Peyer's patch (tissue), 4 donors: Measurements from ENCODE around the gene MPHOSPH9.

Experiments
- POLR2A ChIP-seq, 2 donors: fragments of 450-650 bp; IDR thresholded peaks; one replicate each; pipeline ENCODE4 v1.5.1; 2017; ENCODE audit warnings: antibody characterized with exemption in 2 of 2, mild to moderate bottlenecking in 2 of 2, moderate library complexity in 2 of 2
- TF ChIP-seq, protein P1 (sequence below), 6 experiments: fragments of 450-650 bp in 4 of 6; fragments of 200-600 bp in 2 of 6; sonication (generic) in 1 of 6; IDR thresholded peaks; one replicate each; pipeline ENCODE4 v1.5.1; 2017 to 2019; ENCODE audit warnings: antibody characterized with exemption in 6 of 6, mild to moderate bottlenecking in 3 of 6, moderate library complexity in 1 of 6

DNA sequence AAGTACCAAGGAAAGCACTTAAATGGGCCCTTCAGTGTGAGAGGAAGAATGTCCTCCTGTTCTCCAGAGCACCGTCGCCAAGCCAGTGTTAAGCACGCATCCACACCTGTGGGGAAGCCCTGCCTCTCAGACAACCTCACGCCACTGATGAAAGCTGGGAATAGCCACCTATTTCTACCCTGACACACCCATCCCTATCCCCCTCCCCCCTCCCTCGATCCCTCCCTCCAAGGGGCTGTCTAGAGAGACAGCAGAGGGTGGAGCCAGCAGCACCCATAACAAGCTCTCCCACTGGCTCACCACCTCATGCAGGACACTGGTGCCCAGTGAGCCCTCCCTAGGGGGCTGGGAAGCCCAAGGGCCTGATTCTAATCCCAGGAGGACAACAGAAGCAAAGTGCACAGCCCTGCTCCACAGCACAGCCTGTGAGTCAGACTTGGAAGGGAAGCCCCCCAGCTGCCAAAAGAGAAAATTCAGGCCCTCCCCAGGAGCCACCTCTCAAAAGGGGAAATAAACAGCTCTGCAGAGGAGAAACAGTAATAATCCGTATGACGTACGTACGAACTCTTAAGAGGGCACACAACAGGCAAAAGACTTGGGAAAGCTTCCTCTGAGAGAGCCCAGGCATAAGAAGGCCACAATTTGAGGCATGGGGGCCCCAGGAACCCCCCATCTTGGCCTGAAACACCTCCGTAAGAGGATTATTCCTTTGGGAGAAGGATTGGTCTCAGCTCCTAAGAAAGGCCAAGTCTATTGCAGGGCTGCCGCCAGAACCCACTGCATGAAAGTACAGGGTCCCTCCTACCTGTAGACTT, 89.8 kb downstream of the MPHOSPH9 start:
- TF ChIP-seq, protein P1, sequence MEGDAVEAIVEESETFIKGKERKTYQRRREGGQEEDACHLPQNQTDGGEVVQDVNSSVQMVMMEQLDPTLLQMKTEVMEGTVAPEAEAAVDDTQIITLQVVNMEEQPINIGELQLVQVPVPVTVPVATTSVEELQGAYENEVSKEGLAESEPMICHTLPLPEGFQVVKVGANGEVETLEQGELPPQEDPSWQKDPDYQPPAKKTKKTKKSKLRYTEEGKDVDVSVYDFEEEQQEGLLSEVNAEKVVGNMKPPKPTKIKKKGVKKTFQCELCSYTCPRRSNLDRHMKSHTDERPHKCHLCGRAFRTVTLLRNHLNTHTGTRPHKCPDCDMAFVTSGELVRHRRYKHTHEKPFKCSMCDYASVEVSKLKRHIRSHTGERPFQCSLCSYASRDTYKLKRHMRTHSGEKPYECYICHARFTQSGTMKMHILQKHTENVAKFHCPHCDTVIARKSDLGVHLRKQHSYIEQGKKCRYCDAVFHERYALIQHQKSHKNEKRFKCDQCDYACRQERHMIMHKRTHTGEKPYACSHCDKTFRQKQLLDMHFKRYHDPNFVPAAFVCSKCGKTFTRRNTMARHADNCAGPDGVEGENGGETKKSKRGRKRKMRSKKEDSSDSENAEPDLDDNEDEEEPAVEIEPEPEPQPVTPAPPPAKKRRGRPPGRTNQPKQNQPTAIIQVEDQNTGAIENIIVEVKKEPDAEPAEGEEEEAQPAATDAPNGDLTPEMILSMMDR (IDR thresholded peaks at IDR 0.05), result no peak
- TF ChIP-seq POLR2A (IDR thresholded peaks at IDR 0.05), result no peak
